LNCAP (cell line): ENCODE measurements around the gene GPC5.

Experiments
- CTCF ChIP-seq: fragments of 450-650 bp; IDR thresholded peaks from 2 replicates; pipeline ENCODE4 v1.5.1; 2017; ENCODE audit warnings: mild to moderate bottlenecking

The GPC5 gene

GRCh38 chr13:91450913-91451312 is 52.5 kb downstream of the GPC5 start:
- no peak for TF ChIP-seq CTCF

- no peak for TF ChIP-seq CTCF
These were observed 56.2 kb downstream of the GPC5 start for GRCh38 chr13:91454666-91455065.

GRCh38 chr13:91456837-91457236 is 58.4 kb downstream of the GPC5 start:
- no peak for TF ChIP-seq CTCF

- no peak for TF ChIP-seq CTCF
These were observed 61.1 kb downstream of the GPC5 start for GRCh38 chr13:91459485-91459884.

- no peak for TF ChIP-seq CTCF
These were observed 65.9 kb downstream of the GPC5 start for GRCh38 chr13:91464336-91464735.

GRCh38 chr13:91467236-91467635 is 68.8 kb downstream of the GPC5 start:
- TF ChIP-seq CTCF, result no peak

GRCh38 chr13:91468301-91468700 is 69.9 kb downstream of the GPC5 start:
- no peak for TF ChIP-seq CTCF

GRCh38 chr13:91470084-91470621 is 71.7 kb downstream of the GPC5 start:
- no peak for TF ChIP-seq CTCF
